MM.1S (cell line): ENCODE measurements around the gene WNT10A.

ENCODE experiments used
- DNase-seq: peaks from one replicate; pipeline ENCODE4 v3.0.0-alpha.2; 2015
- H2AFZ ChIP-seq: fragments of 300-600 bp; sonication (generic); 2 replicates; pipeline ENCODE4 v1.6.0; 2016; ENCODE audit warnings: antibody characterized with exemption, low read length
- H3F3A ChIP-seq: fragments of 300-600 bp; sonication (generic); 2 replicates; pipeline ENCODE4 v1.6.1; 2016; ENCODE audit warnings: mild to moderate bottlenecking, antibody characterized with exemption, low read length, moderate library complexity, mixed read lengths; ENCODE audit not compliant: insufficient read depth
- H3K27ac ChIP-seq: fragments of 300-600 bp; sonication (generic); 2 replicates; pipeline ENCODE4 v1.5.1; 2016; ENCODE audit warnings: mild to moderate bottlenecking, low read length
- H3K27me3 ChIP-seq: fragments of 300-600 bp; sonication (generic); replicated peaks from 2 replicates; pipeline ENCODE4 v1.6.0; 2016; ENCODE audit warnings: low read length; ENCODE audit not compliant: insufficient read depth
- H3K36me3 ChIP-seq: fragments of 300-600 bp; sonication (generic); replicated peaks from 2 replicates; pipeline ENCODE4 v1.6.1; 2016; ENCODE audit warnings: mild to moderate bottlenecking, low read length, mixed read lengths; ENCODE audit not compliant: insufficient read depth
- H3K4me1 ChIP-seq: fragments of 300-600 bp; sonication (generic); 2 replicates; pipeline ENCODE4 v1.6.1; 2016; ENCODE audit warnings: low read length, mixed read lengths
- H3K4me2 ChIP-seq: fragments of 300-600 bp; sonication (generic); 2 replicates; pipeline ENCODE4 v1.6.0; 2016; ENCODE audit warnings: low read depth, low read length
- H3K4me3 ChIP-seq: fragments of 300-600 bp; sonication (generic); 2 replicates; pipeline ENCODE4 v1.5.1; 2016; ENCODE audit warnings: low read length, mixed read lengths
- H3K79me2 ChIP-seq: fragments of 300-600 bp; sonication (generic); 2 replicates; pipeline ENCODE4 v1.6.1; 2016; ENCODE audit warnings: mixed run types, low read length, mixed read lengths
- H3K9ac ChIP-seq: fragments of 300-600 bp; sonication (generic); 2 replicates; pipeline ENCODE4 v1.6.1; 2016; ENCODE audit warnings: low read length, mixed read lengths
- H3K9me2 ChIP-seq: fragments of 300-600 bp; sonication (generic); replicated peaks from 2 replicates; pipeline ENCODE4 v1.6.1; 2016; ENCODE audit warnings: mild to moderate bottlenecking, low read length, mixed read lengths; ENCODE audit not compliant: insufficient read depth
- H3K9me3 ChIP-seq: fragments of 300-600 bp; sonication (generic); replicated peaks from 2 replicates; pipeline ENCODE4 v1.6.1; 2016; ENCODE audit warnings: mild to moderate bottlenecking, low read length, mixed read lengths; ENCODE audit not compliant: insufficient read depth
- H4K20me1 ChIP-seq: fragments of 300-600 bp; sonication (generic); 2 replicates; pipeline ENCODE4 v1.6.1; 2016; ENCODE audit warnings: mild to moderate bottlenecking, low read length, moderate library complexity, mixed read lengths; ENCODE audit not compliant: insufficient read depth
- EZH2 ChIP-seq: fragments of 300-600 bp; sonication (generic); optimal IDR thresholded peaks from 2 replicates; pipeline ENCODE3; 2017; ENCODE audit warnings: low read depth, mild to moderate bottlenecking, antibody characterized with exemption, low read length, mixed read lengths
- EZH2phosphoT487 ChIP-seq: fragments of 300-600 bp; sonication (generic); IDR thresholded peaks from 2 replicates; pipeline ENCODE4 v1.6.1; 2018; ENCODE audit warnings: antibody characterized with exemption, low read length
- TF ChIP-seq, protein P1 (sequence below): fragments of 300-600 bp; sonication (generic); IDR thresholded peaks from 2 replicates; pipeline ENCODE4 v1.5.1; 2016; ENCODE audit warnings: antibody characterized with exemption, low read length, mixed read lengths

WNT10A gene

DNA sequence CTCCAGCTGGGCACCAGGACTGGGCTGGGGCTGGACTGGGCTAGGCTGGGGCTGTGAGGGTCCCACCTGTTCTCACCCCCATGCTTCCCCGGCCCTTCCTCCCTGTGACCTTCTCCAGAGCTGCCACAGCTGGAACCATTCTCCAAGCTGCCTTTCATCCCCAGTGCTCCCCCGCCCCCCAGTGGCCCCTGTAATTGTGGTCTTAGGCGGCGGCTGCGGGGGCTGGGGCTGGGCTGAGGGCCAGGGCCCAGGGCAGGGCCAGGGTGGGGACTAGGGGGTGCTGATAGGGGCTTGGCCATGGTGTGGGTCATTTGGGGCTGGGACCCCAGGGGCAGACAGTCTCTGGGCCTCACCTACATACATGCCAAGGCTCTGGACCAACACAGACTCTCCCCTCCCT, 2.8 kb upstream of the WNT10A start:
- Histone ChIP-seq H3K9me3 (no peaks in the 10 kb centered on the region), H3K9me2 (no peaks in the 10 kb centered on the region), H3K79me2 (peaks cover 25% of the 10 kb centered on the region), H3K4me1 (peaks cover 48% of the 10 kb centered on the region), H3K27ac (no peak overlapping the region), H3K9ac (no peak overlapping the region), H4K20me1 (no peaks in the 10 kb centered on the region), H3K4me3 (no peak overlapping the region), H2AFZ (no peak overlapping the region), H3K27me3 (no peaks in the 10 kb centered on the region), H3K36me3 (no peaks in the 10 kb centered on the region), H3F3A (peaks cover 26% of the 10 kb centered on the region), H3K4me2 (no peak overlapping the region)
- DNase-seq, result no peak
- TF ChIP-seq EZH2phosphoT487 (no peak), EZH2 (no peak)
- TF ChIP-seq, protein P1, sequence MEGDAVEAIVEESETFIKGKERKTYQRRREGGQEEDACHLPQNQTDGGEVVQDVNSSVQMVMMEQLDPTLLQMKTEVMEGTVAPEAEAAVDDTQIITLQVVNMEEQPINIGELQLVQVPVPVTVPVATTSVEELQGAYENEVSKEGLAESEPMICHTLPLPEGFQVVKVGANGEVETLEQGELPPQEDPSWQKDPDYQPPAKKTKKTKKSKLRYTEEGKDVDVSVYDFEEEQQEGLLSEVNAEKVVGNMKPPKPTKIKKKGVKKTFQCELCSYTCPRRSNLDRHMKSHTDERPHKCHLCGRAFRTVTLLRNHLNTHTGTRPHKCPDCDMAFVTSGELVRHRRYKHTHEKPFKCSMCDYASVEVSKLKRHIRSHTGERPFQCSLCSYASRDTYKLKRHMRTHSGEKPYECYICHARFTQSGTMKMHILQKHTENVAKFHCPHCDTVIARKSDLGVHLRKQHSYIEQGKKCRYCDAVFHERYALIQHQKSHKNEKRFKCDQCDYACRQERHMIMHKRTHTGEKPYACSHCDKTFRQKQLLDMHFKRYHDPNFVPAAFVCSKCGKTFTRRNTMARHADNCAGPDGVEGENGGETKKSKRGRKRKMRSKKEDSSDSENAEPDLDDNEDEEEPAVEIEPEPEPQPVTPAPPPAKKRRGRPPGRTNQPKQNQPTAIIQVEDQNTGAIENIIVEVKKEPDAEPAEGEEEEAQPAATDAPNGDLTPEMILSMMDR, result no peak

DNA sequence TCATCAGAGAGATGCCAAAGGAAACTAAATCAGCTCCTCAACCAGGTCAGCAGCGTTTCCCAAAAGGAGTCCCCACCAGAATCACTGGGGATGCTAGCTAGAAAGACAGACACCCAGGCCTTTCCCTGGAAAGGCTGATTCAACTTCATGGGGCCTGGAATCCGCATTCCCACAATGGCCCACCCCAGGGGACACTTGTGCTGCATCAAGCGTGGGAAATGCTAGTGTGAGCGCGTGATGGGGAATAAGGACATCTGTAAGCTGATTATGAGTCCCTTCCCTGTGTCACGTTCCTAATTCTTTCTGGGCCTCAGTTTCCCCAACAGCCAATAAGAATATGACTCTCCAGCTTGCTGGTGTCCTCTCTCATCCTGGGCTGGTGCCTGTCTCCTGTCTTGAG, 2.2 kb upstream of the WNT10A start:
- no peak for DNase-seq
- Histone ChIP-seq H3K4me3 (no peak overlapping the region), H3K4me2 (peak overlapping the region; percentile 93), H3K4me1 (peaks cover 52% of the 10 kb centered on the region), H3F3A (peaks cover 29% of the 10 kb centered on the region), H3K79me2 (peaks cover 28% of the 10 kb centered on the region), H3K27ac (peak overlapping the region; percentile 98; the same call in 1 of the 2 replicates), H3K9me2 (no peaks in the 10 kb centered on the region), H2AFZ (no peak overlapping the region), H3K9ac (no peak overlapping the region), H3K9me3 (no peaks in the 10 kb centered on the region), H3K36me3 (no peaks in the 10 kb centered on the region), H4K20me1 (no peaks in the 10 kb centered on the region), H3K27me3 (no peaks in the 10 kb centered on the region)
- TF ChIP-seq EZH2phosphoT487, result no peak
- TF ChIP-seq EZH2, result no peak
- TF ChIP-seq, protein P1, result no peak

DNA sequence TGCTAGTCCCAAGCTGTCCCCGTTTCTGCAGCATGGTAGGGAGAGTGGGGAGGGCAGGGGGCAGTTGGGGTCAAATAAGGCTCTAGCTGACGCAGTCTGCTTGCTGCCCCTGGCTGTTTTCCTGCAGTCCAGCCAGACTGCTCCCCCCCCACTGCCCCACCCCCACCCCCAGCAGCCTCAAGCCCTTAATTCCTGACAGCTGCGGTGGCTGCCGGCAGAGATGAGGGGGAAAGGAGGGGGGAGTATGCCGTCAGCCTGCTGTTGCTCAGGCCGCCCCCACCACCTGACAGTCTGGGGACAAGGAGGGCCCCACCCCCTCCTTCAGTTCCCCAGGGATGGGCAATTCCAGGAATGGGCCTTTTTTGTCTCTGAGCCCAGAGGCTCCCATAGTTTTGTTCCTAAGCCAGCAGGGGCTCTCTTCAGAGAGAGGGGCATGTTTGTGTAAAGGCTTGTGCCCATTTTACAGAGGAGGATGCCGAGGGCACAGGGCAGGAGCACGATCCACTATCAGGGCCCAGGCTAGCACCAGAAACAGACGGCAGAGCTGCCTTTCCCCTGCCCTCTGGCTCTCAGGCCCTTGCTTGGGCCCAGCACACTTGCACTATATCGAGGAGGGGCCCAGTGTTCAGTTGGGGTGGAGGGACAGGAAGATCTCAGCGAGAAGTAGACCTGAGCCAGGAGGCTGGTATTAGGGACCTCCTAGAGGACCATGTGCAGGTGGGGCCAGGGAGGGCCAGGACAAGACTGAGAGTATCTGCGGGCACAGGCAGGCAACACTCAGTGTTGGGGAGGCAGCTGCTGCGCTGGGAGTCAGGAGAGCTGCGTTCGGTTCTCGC, 1.5 kb upstream of the WNT10A start:
- H3K9ac ChIP-seq, result peak overlapping the region; percentile 97
- peaks cover 29% of the 10 kb centered on the region for H3F3A ChIP-seq
- H3K9me3 ChIP-seq, result no peaks in the 10 kb centered on the region
- peaks cover 34% of the 10 kb centered on the region for H3K79me2 ChIP-seq
- H3K36me3 ChIP-seq, result no peaks in the 10 kb centered on the region
- TF ChIP-seq, protein P1, result no peak
- no peaks in the 10 kb centered on the region for H4K20me1 ChIP-seq
- H3K9me2 ChIP-seq, result no peaks in the 10 kb centered on the region
- DNase-seq, result peak; percentile 80
- H3K4me2 ChIP-seq, result peak overlapping the region; percentile 93
- no peak overlapping the region for H2AFZ ChIP-seq
- H3K4me1 ChIP-seq, result peaks cover 52% of the 10 kb centered on the region
- peak overlapping the region; percentile 96 for H3K4me3 ChIP-seq
- H3K27me3 ChIP-seq, result no peaks in the 10 kb centered on the region
- peak overlapping the region; percentile 98 for H3K27ac ChIP-seq
